ENCODE data around the gene MASP1. TPM values are rescaled to one million over a fixed set of nuclear protein-coding genes. Genes with fewer than 3 reads are reported as not detected.

Gene MASP1
- total and polyA plus RNA-seq, 2 of the 4 experiments (the other 2 are of a cell fraction): 13.1 to 16.2 TPM

GRCh38 chr3:187293516-187294430, 2.2 kb upstream of the MASP1 start:
- H3K27me3 ChIP-seq (ENCODE audit: control insufficient read depth, insufficient read depth, low read length): no peaks in the 10 kb centered on the region
- POLR2A ChIA-PET (ENCODE audit: unreplicated experiment): interaction anchor here (0.7 kb wide), 1 partner anchor 19 kb away, joined by 3 read pairs; no protein-coding TSS in a partner anchor
- no peaks in the 10 kb centered on the region for H3K36me3 ChIP-seq (ENCODE audit: control insufficient read depth, insufficient read depth, low read length)
- H4K91ac ChIP-seq (ENCODE audit: insufficient read depth, low read depth, low read length): peak overlapping the region; percentile 89
- peak overlapping the region; percentile 69; the same call in 1 of the 2 replicates for H3K4me2 ChIP-seq (ENCODE audit: low read depth, low read length)
- peak overlapping the region; percentile 35; the same call in 2 of the 3 replicates for H2BK15ac ChIP-seq (ENCODE audit: low read depth, low read length)
- H2AFZ ChIP-seq (replicated peaks; ENCODE audit: low read length, poor library complexity): no peak overlapping the region
- BruUV-seq (replicated peaks): no TSS peak
- 83% methylated on average over 2 of the region's 9 CpGs; no CpG with 5 or more reads in 1 of the 2 experiments for WGBS, 2 experiments (ENCODE audit: extremely low coverage in 2 of 2, insufficient read length in 1 of 2)
- H3K9me1 ChIP-seq (ENCODE audit: insufficient read depth, low read length): 0 out of 2 replicates have a peak, but pooled peaks cover 4% of the 10 kb centered on the region
- H3K4ac ChIP-seq (ENCODE audit: low read depth, low read length): peak overlapping the region; percentile 78
- peak overlapping the region; percentile 31; the same call in 1 of the 2 replicates for H3K9ac ChIP-seq (ENCODE audit: low read depth, low read length)
- peak overlapping the region; percentile 98 for H3K18ac ChIP-seq (ENCODE audit: low read depth, low read length)
- H2BK20ac ChIP-seq (ENCODE audit: low read depth, low read length): peak overlapping the region; percentile 79
- peak overlapping the region; percentile 34 for H2AK9ac ChIP-seq (replicated peaks; ENCODE audit: low read depth, low read length, poor library complexity)
- H2BK120ac ChIP-seq (ENCODE audit: low read depth, low read length): peak overlapping the region; percentile 89
- no peak overlapping the region for H3K4me3 ChIP-seq (ENCODE audit: insufficient read depth, low read depth, low read length)
- ATAC-seq (ENCODE audit: low read depth): no peak
- TF ChIP-seq RAD21 (IDR thresholded peaks at IDR 0.05; ENCODE audit: low read length): no peak
- TF ChIP-seq BHLHE40 (IDR thresholded peaks at IDR 0.05; ENCODE audit: low read depth, low read length): no peak
- H3K79me1 ChIP-seq (ENCODE audit: low read depth in 1 of 2, low read length in 2 of 2): no peaks in the 10 kb centered on the region
- in situ Hi-C loops (cut with MboI; ENCODE audit: low sequenced_read_pairs): loop anchor here (5.0 kb wide), 1 partner anchor 56 kb away; no protein-coding TSS in a partner anchor
- H4K5ac ChIP-seq (ENCODE audit: low read depth, low read length): peak overlapping the region; percentile 97
- intact Hi-C loops (cut with micrococcal nuclease): no loop called here
- H3K23ac ChIP-seq (ENCODE audit: low read depth, low read length): peak overlapping the region; percentile 83
- H3K27ac ChIP-seq (ENCODE audit: insufficient read depth, low read length): peak overlapping the region; percentile 57
- DNase-seq: no peak
- no peaks in the 10 kb centered on the region for H4K20me1 ChIP-seq (ENCODE audit: insufficient read depth, low read length)
- peaks cover 12% of the 10 kb centered on the region for H3K4me1 ChIP-seq (ENCODE audit: control insufficient read depth, insufficient read depth, low read length)
- dilution Hi-C loops (cut with HindIII; ENCODE audit: low sequenced_read_pairs, unreplicated experiment): no loop called here
- peak overlapping the region; percentile 64 for H3K14ac ChIP-seq (replicated peaks; ENCODE audit: low read depth, low read length)
- peak overlapping the region; percentile 21 to 65; a peak in 3 of 4 replicates for H4K8ac ChIP-seq (ENCODE audit: low read depth in 2 of 2, low read length in 2 of 2)
- H2AK5ac ChIP-seq (ENCODE audit: low read depth, low read length): peak overlapping the region; percentile 69
- 0 out of 2 replicates have a peak, but pooled peaks cover 3% of the 10 kb centered on the region for H3K9me3 ChIP-seq (ENCODE audit: control insufficient read depth, insufficient read depth, low read length)
- peak overlapping the region; percentile 93 for H2BK5ac ChIP-seq (ENCODE audit: low read depth, low read length, poor library complexity, severe bottlenecking)
- CTCF ChIA-PET: interaction anchor here (1.0 to 1.8 kb wide), 4 partner anchors 12 to 70 kb away, joined by 3 to 6 read pairs (median 3); no protein-coding TSS in a partner anchor
- peak overlapping the region; percentile 25; the same call in 1 of the 2 replicates for H3K56ac ChIP-seq (ENCODE audit: extremely low read depth, insufficient read depth, low read length)

All from IMR-90 (cell line).